ENCODE data around the gene MEGF8. TPM values are rescaled to one million over a fixed set of nuclear protein-coding genes. Genes with fewer than 3 reads are reported as not detected.

MEGF8 gene
- polyA plus RNA-seq, 3 donors = 6.8 to 30.4 (median 20.3) TPM

- WGBS, 3 donors = 56 to 71% (median 68%) methylated on average over 4 of the region's 4 CpGs
- no peak overlapping the region for H3K27ac ChIP-seq (ENCODE audit: low read depth, low read length)
Observed at GRCh38 chr19:42421101-42421500, 95.7 kb downstream of the MEGF8 start.

- 38 to 65% (median 57%) methylated on average over 9 of the region's 9 CpGs for WGBS, 3 donors
Observed at GRCh38 chr19:42421591-42422031, 96.2 kb downstream of the MEGF8 start.

GRCh38 chr19:42422092-42422900 is 96.9 kb downstream of the MEGF8 start:
- peak overlapping the region; percentile 68 for H3K27ac ChIP-seq (ENCODE audit: low read depth, low read length)
- 47 to 54% (median 50%) methylated on average over 17 of the region's 17 CpGs for whole genome bisulfite sequencing, 3 donors

More at GRCh38 chr19:42421591-42422031, 96.2 kb downstream of the MEGF8 start:
- H3K27ac ChIP-seq (ENCODE audit: low read depth, low read length) = no peak overlapping the region

GRCh38 chr19:42422901-42423461 is 97.5 kb downstream of the MEGF8 start:
- WGBS, 3 donors = 1 to 9% (median 2%) methylated on average over 38 of the region's 38 CpGs
- H3K27ac ChIP-seq (ENCODE audit: low read depth, low read length) = no peak overlapping the region

- WGBS, 3 donors = 2 to 3% (median 3%) methylated on average over 65 of the region's 65 CpGs
- H3K27ac ChIP-seq (ENCODE audit: low read depth, low read length) = no peak overlapping the region
Observed at GRCh38 chr19:42423462-42424344, 98.3 kb downstream of the MEGF8 start.

- H3K27ac ChIP-seq (ENCODE audit: low read depth, low read length) = no peak overlapping the region
Observed at GRCh38 chr19:42424345-42424707, 98.9 kb downstream of the MEGF8 start.

GRCh38 chr19:42424712-42425131 is 99.3 kb downstream of the MEGF8 start:
- no peak overlapping the region for H3K27ac ChIP-seq (ENCODE audit: low read depth, low read length)
- WGBS, 3 donors = 40 to 69% (median 68%) methylated on average over 11 to 13 of the region's 13 CpGs

More at GRCh38 chr19:42424345-42424707, 98.9 kb downstream of the MEGF8 start:
- 59 to 62% (median 60%) methylated on average over 15 of the region's 15 CpGs for WGBS, 3 donors

- WGBS, 3 donors = 85 to 91% (median 86%) methylated on average over 3 of the region's 3 CpGs
- H3K27ac ChIP-seq (ENCODE audit: low read depth, low read length) = no peak overlapping the region
Observed at GRCh38 chr19:42426643-42427042, 101.2 kb downstream of the MEGF8 start.

GRCh38 chr19:42427313-42427712 is 101.9 kb downstream of the MEGF8 start, which contains the start of gene LIPE:
Gene LIPE (minus strand): TSS chr19:42427388. CDS start chr19:42427149, 239 bp downstream.
- 44 to 84% (median 48%) methylated on average over 4 of the region's 4 CpGs for WGBS, 3 donors

More at GRCh38 chr19:42427313-42427712, 101.9 kb downstream of the MEGF8 start, which contains the start of gene LIPE:
- no peak within 1 kb of the TSS for H3K27ac ChIP-seq (ENCODE audit: low read depth, low read length)

Other genes starting within 250 kb of the MEGF8 start
- gene ZNF574, start 249.5 kb upstream of the MEGF8 start, polyA plus RNA-seq = 1 to 10 TPM; 4.2 to 8.0 (median 5.3) TPM
- gene POU2F2, start 193.2 kb upstream of the MEGF8 start, polyA plus RNA-seq = 1 to 10 TPM in 1 of 3 donors, under 1 TPM in 2; 0.67 to 1.2 (median 0.83) TPM
- gene DEDD2, start 108.0 kb upstream of the MEGF8 start, polyA plus RNA-seq = 10 to 100 TPM; 14.1 to 17.9 (median 15.7) TPM
- gene ZNF526, start 105.3 kb upstream of the MEGF8 start, polyA plus RNA-seq = 1 to 10 TPM; 2.9 to 3.4 (median 2.9) TPM
- gene GSK3A, start 83.0 kb upstream of the MEGF8 start, polyA plus RNA-seq = 10 to 100 TPM; 20.9 to 53.8 (median 37.3) TPM
- gene ERF, start 70.5 kb upstream of the MEGF8 start, polyA plus RNA-seq = 10 to 100 TPM; 16.5 to 64.6 (median 33.4) TPM
- gene CIC, start 56.4 kb upstream of the MEGF8 start, polyA plus RNA-seq = 10 to 100 TPM; 18.7 to 49.1 (median 33.3) TPM
- gene PRR19, start 23.5 kb upstream of the MEGF8 start, polyA plus RNA-seq = under 1 TPM; 0.26 to 0.67 (median 0.34) TPM
- gene PAFAH1B3, start 23.0 kb upstream of the MEGF8 start, polyA plus RNA-seq = 10 to 100 TPM in 2 of 3 donors, 1 to 10 TPM in 1; 7.7 to 17.3 (median 11.2) TPM
- gene TMEM145, start 12.3 kb upstream of the MEGF8 start, polyA plus RNA-seq = 1 to 10 TPM in 1 of 3 donors, under 1 TPM in 1, not detected in 1; 0.10 to 1.4 TPM
- 10 to 100 TPM in 2 of 3 donors, 1 to 10 TPM in 1; 2.8 to 13.5 (median 11.1) TPM for gene CNFN, start 64.7 kb downstream of the MEGF8 start, polyA plus RNA-seq
- 1,000 to 10,000 TPM in 1 of 3 donors, 100 to 1,000 TPM in 2; 207 to 2,261 (median 448) TPM for gene LIPE, start 101.8 kb downstream of the MEGF8 start, polyA plus RNA-seq
- gene CXCL17, start 117.3 kb downstream of the MEGF8 start, polyA plus RNA-seq = 10 to 100 TPM in 2 of 3 donors, 1 to 10 TPM in 1; 2.1 to 26.5 (median 14.5) TPM
- gene CEACAM1, start 202.8 kb downstream of the MEGF8 start, polyA plus RNA-seq = 10 to 100 TPM in 1 of 3 donors, 1 to 10 TPM in 2; 1.4 to 11.4 (median 6.0) TPM